Neural cell (in vitro differentiated cells): ENCODE data around the gene EPB41L2. TPM values are rescaled to one million over a fixed set of nuclear protein-coding genes. Genes with fewer than 3 reads are reported as not detected.

Experiments
- H2AFZ ChIP-seq: fragments of 200-600, 300-800 bp; sonication (generic), shearing (Covaris generic); 2 replicates; pipeline ENCODE4 v1.6.0; 2014; ENCODE audit warnings: low read depth, mild to moderate bottlenecking, antibody characterized with exemption, low read length, moderate library complexity
- H3F3A ChIP-seq: fragments of 200-600 bp; shearing (Covaris generic); 2 replicates; pipeline ENCODE4 v1.6.1; 2016; ENCODE audit warnings: mild to moderate bottlenecking, moderate library complexity, mixed read lengths, antibody characterized with exemption, low read length; ENCODE audit not compliant: insufficient read depth, poor library complexity, severe bottlenecking
- H3K27ac ChIP-seq: fragments of 200-600, 300-800 bp; sonication (generic), shearing (Covaris generic); 2 replicates; pipeline ENCODE4 v1.5.1; 2014; ENCODE audit warnings: mild to moderate bottlenecking, low read length, moderate library complexity
- H3K27me3 ChIP-seq: fragments of 300-800, 200-600 bp; sonication (generic), shearing (Covaris generic); 2 replicates; pipeline ENCODE4 v1.6.0; 2014; ENCODE audit warnings: mild to moderate bottlenecking, low read depth, low read length, moderate library complexity; ENCODE audit not compliant: insufficient read depth
- H3K36me3 ChIP-seq: fragments of 300-800, 200-600 bp; sonication (generic), shearing (Covaris generic); 2 replicates; pipeline ENCODE4 v1.5.1; 2014; ENCODE audit warnings: mild to moderate bottlenecking, antibody characterized with exemption, low read length, moderate library complexity; ENCODE audit not compliant: insufficient read depth
- H3K4me2 ChIP-seq: fragments of 300-800, 200-600 bp; sonication (generic), shearing (Covaris generic); 2 replicates; pipeline ENCODE4 v1.6.0; 2014; ENCODE audit warnings: mild to moderate bottlenecking, low read length
- H3K4me3 ChIP-seq: fragments of 300-800, 200-600 bp; sonication (generic), shearing (Covaris generic); 2 replicates; pipeline ENCODE4 v1.5.1; 2014; ENCODE audit warnings: mild to moderate bottlenecking, low read length, moderate library complexity
- H3K79me2 ChIP-seq: fragments of 200-600 bp; shearing (Covaris generic); replicated peaks from 2 replicates; pipeline ENCODE4 v1.6.0; 2014; ENCODE audit warnings: mild to moderate bottlenecking, low read length, moderate library complexity; ENCODE audit not compliant: insufficient read depth
- H3K9ac ChIP-seq: fragments of 300-800, 200-600 bp; sonication (generic), shearing (Covaris generic); 2 replicates; pipeline ENCODE4 v1.6.1; 2016; ENCODE audit warnings: mild to moderate bottlenecking, low read length, mixed read lengths
- H3K9me2 ChIP-seq: fragments of 200-600 bp; shearing (Covaris generic); 2 replicates; pipeline ENCODE4 v1.6.1; 2016; ENCODE audit warnings: mild to moderate bottlenecking, low read length, mixed read lengths; ENCODE audit not compliant: insufficient read depth
- H3K9me3 ChIP-seq: fragments of 200-600, 300-800 bp; sonication (generic), shearing (Covaris generic); 2 replicates; pipeline ENCODE4 v1.6.1; 2016; ENCODE audit warnings: mild to moderate bottlenecking, mixed run types, low read length, moderate library complexity, mixed read lengths
- H4K20me1 ChIP-seq: fragments of 200-600 bp; shearing (Covaris generic); 2 replicates; pipeline ENCODE4 v1.6.1; 2016; ENCODE audit warnings: mild to moderate bottlenecking, mixed run types; ENCODE audit not compliant: insufficient read depth
- CTCF ChIP-seq: fragments of 450-650 bp; IDR thresholded peaks from 2 replicates; pipeline ENCODE4 v1.5.1; 2014; ENCODE audit warnings: antibody characterized with exemption, mild to moderate bottlenecking, moderate library complexity; ENCODE audit not compliant: poor library complexity, severe bottlenecking
- EP300 ChIP-seq: fragments of 450-650 bp; conservative IDR thresholded peaks from 2 replicates; pipeline ENCODE4 v1.6.1; 2014; ENCODE audit warnings: antibody characterized with exemption, mild to moderate bottlenecking, moderate library complexity; ENCODE audit not compliant: poor library complexity, severe bottlenecking
- EZH2 ChIP-seq: fragments of 200-600, 300-800 bp; shearing (Covaris generic), sonication (generic); IDR thresholded peaks from 2 replicates; pipeline ENCODE4 v1.6.1; 2014; ENCODE audit warnings: antibody characterized with exemption, low read length, borderline replicate concordance, mild to moderate bottlenecking; ENCODE audit not compliant: insufficient read depth, poor library complexity, severe bottlenecking
- MXI1 ChIP-seq: fragments of 450-650 bp; conservative IDR thresholded peaks from 2 replicates; pipeline ENCODE4 v1.6.1; 2014; ENCODE audit warnings: antibody characterized with exemption, mild to moderate bottlenecking; ENCODE audit not compliant: poor library complexity, severe bottlenecking
- POLR2AphosphoS5 ChIP-seq: IDR thresholded peaks from 2 replicates; pipeline ENCODE4 v1.6.1; 2012
- RAD21 ChIP-seq: fragments of 450-650 bp; conservative IDR thresholded peaks from 2 replicates; pipeline ENCODE4 v1.6.1; 2014; ENCODE audit warnings: antibody characterized with exemption, mild to moderate bottlenecking, moderate library complexity
- REST ChIP-seq: IDR thresholded peaks from 2 replicates; pipeline ENCODE4 v1.6.1; 2012; ENCODE audit warnings: borderline replicate concordance
- SMC3 ChIP-seq: fragments of 450-650 bp; conservative IDR thresholded peaks from 2 replicates; pipeline ENCODE4 v1.6.1; 2014; ENCODE audit warnings: antibody characterized with exemption, mild to moderate bottlenecking, moderate library complexity; ENCODE audit not compliant: poor library complexity
- TAF1 ChIP-seq: IDR thresholded peaks from 2 replicates; pipeline ENCODE4 v1.6.1; 2012; ENCODE audit warnings: low read depth
- polyA plus RNA-seq: library from polyadenylated mRNA; depleted of rRNA; stranded (reverse); fragments of >200 nt; gene quantifications from 2 replicates; pipeline ENCODE4 v1.2.3, GENCODE V29; 2014

EPB41L2 gene
- polyA plus RNA-seq, 1 donor from 2014 or later, result 13.5 TPM

GRCh38 chr6:130934848-130935585 is 128.0 kb downstream of the EPB41L2 start:
- Histone ChIP-seq H4K20me1 (no peaks in the 10 kb centered on the region), H3K79me2 (no peaks in the 10 kb centered on the region), H3K27me3 (no peaks in the 10 kb centered on the region), H3K4me3 (no peak overlapping the region), H3K9ac (no peak overlapping the region), H3K9me2 (no peaks in the 10 kb centered on the region), H3K9me3 (no peaks in the 10 kb centered on the region), H3K27ac (no peak overlapping the region), H2AFZ (no peak overlapping the region), H3K36me3 (no peaks in the 10 kb centered on the region), H3F3A (no peaks in the 10 kb centered on the region), H3K4me2 (no peak overlapping the region)
- TF ChIP-seq EZH2 (no peak), EP300 (no peak), REST (no peak), RAD21 (no peak), MXI1 (no peak), TAF1 (no peak), POLR2AphosphoS5 (no peak), SMC3 (no peak), CTCF (no peak)

GRCh38 chr6:130933712-130934200 is 129.3 kb downstream of the EPB41L2 start:
- H3K9ac ChIP-seq, result no peak overlapping the region
- H3K36me3 ChIP-seq, result no peaks in the 10 kb centered on the region
- TF ChIP-seq EZH2 (no peak), SMC3 (no peak), EP300 (no peak), REST (no peak), MXI1 (no peak), RAD21 (no peak)
- H4K20me1 ChIP-seq, result no peaks in the 10 kb centered on the region
- no peaks in the 10 kb centered on the region for H3K9me2 ChIP-seq
- no peak overlapping the region for H2AFZ ChIP-seq
- no peak overlapping the region for H3K27ac ChIP-seq
- no peaks in the 10 kb centered on the region for H3K9me3 ChIP-seq
- H3K4me2 ChIP-seq, result no peak overlapping the region
- H3K27me3 ChIP-seq, result no peaks in the 10 kb centered on the region
- no peaks in the 10 kb centered on the region for H3F3A ChIP-seq
- H3K4me3 ChIP-seq, result no peak overlapping the region
- no peaks in the 10 kb centered on the region for H3K79me2 ChIP-seq
